Neural cell (in vitro differentiated cells): ENCODE measurements around the gene MAPT. TPM values are rescaled to one million over a fixed set of nuclear protein-coding genes. Genes with fewer than 3 reads are reported as not detected.

ENCODE experiments used
- H2AFZ ChIP-seq: fragments of 200-600, 300-800 bp; sonication (generic), shearing (Covaris generic); 2 replicates; pipeline ENCODE4 v1.6.0; 2014; ENCODE audit warnings: low read depth, mild to moderate bottlenecking, antibody characterized with exemption, low read length, moderate library complexity
- H3F3A ChIP-seq: fragments of 200-600 bp; shearing (Covaris generic); 2 replicates; pipeline ENCODE4 v1.6.1; 2016; ENCODE audit warnings: mild to moderate bottlenecking, moderate library complexity, mixed read lengths, antibody characterized with exemption, low read length; ENCODE audit not compliant: insufficient read depth, poor library complexity, severe bottlenecking
- H3K27ac ChIP-seq: fragments of 200-600, 300-800 bp; sonication (generic), shearing (Covaris generic); 2 replicates; pipeline ENCODE4 v1.5.1; 2014; ENCODE audit warnings: mild to moderate bottlenecking, low read length, moderate library complexity
- H3K27me3 ChIP-seq: fragments of 300-800, 200-600 bp; sonication (generic), shearing (Covaris generic); 2 replicates; pipeline ENCODE4 v1.6.0; 2014; ENCODE audit warnings: mild to moderate bottlenecking, low read depth, low read length, moderate library complexity; ENCODE audit not compliant: insufficient read depth
- H3K36me3 ChIP-seq: fragments of 300-800, 200-600 bp; sonication (generic), shearing (Covaris generic); 2 replicates; pipeline ENCODE4 v1.5.1; 2014; ENCODE audit warnings: mild to moderate bottlenecking, antibody characterized with exemption, low read length, moderate library complexity; ENCODE audit not compliant: insufficient read depth
- H3K4me2 ChIP-seq: fragments of 300-800, 200-600 bp; sonication (generic), shearing (Covaris generic); 2 replicates; pipeline ENCODE4 v1.6.0; 2014; ENCODE audit warnings: mild to moderate bottlenecking, low read length
- H3K4me3 ChIP-seq: fragments of 300-800, 200-600 bp; sonication (generic), shearing (Covaris generic); 2 replicates; pipeline ENCODE4 v1.5.1; 2014; ENCODE audit warnings: mild to moderate bottlenecking, low read length, moderate library complexity
- H3K79me2 ChIP-seq: fragments of 200-600 bp; shearing (Covaris generic); replicated peaks from 2 replicates; pipeline ENCODE4 v1.6.0; 2014; ENCODE audit warnings: mild to moderate bottlenecking, low read length, moderate library complexity; ENCODE audit not compliant: insufficient read depth
- H3K9ac ChIP-seq: fragments of 300-800, 200-600 bp; sonication (generic), shearing (Covaris generic); 2 replicates; pipeline ENCODE4 v1.6.1; 2016; ENCODE audit warnings: mild to moderate bottlenecking, low read length, mixed read lengths
- H3K9me2 ChIP-seq: fragments of 200-600 bp; shearing (Covaris generic); 2 replicates; pipeline ENCODE4 v1.6.1; 2016; ENCODE audit warnings: mild to moderate bottlenecking, low read length, mixed read lengths; ENCODE audit not compliant: insufficient read depth
- H3K9me3 ChIP-seq: fragments of 200-600, 300-800 bp; sonication (generic), shearing (Covaris generic); 2 replicates; pipeline ENCODE4 v1.6.1; 2016; ENCODE audit warnings: mild to moderate bottlenecking, mixed run types, low read length, moderate library complexity, mixed read lengths
- H4K20me1 ChIP-seq: fragments of 200-600 bp; shearing (Covaris generic); 2 replicates; pipeline ENCODE4 v1.6.1; 2016; ENCODE audit warnings: mild to moderate bottlenecking, mixed run types; ENCODE audit not compliant: insufficient read depth
- EP300 ChIP-seq: fragments of 450-650 bp; conservative IDR thresholded peaks from 2 replicates; pipeline ENCODE4 v1.6.1; 2014; ENCODE audit warnings: antibody characterized with exemption, mild to moderate bottlenecking, moderate library complexity; ENCODE audit not compliant: poor library complexity, severe bottlenecking
- EZH2 ChIP-seq: fragments of 200-600, 300-800 bp; shearing (Covaris generic), sonication (generic); IDR thresholded peaks from 2 replicates; pipeline ENCODE4 v1.6.1; 2014; ENCODE audit warnings: antibody characterized with exemption, low read length, borderline replicate concordance, mild to moderate bottlenecking; ENCODE audit not compliant: insufficient read depth, poor library complexity, severe bottlenecking
- MXI1 ChIP-seq: fragments of 450-650 bp; conservative IDR thresholded peaks from 2 replicates; pipeline ENCODE4 v1.6.1; 2014; ENCODE audit warnings: antibody characterized with exemption, mild to moderate bottlenecking; ENCODE audit not compliant: poor library complexity, severe bottlenecking
- POLR2AphosphoS5 ChIP-seq: IDR thresholded peaks from 2 replicates; pipeline ENCODE4 v1.6.1; 2012
- RAD21 ChIP-seq: fragments of 450-650 bp; conservative IDR thresholded peaks from 2 replicates; pipeline ENCODE4 v1.6.1; 2014; ENCODE audit warnings: antibody characterized with exemption, mild to moderate bottlenecking, moderate library complexity
- SMC3 ChIP-seq: fragments of 450-650 bp; conservative IDR thresholded peaks from 2 replicates; pipeline ENCODE4 v1.6.1; 2014; ENCODE audit warnings: antibody characterized with exemption, mild to moderate bottlenecking, moderate library complexity; ENCODE audit not compliant: poor library complexity
- TAF1 ChIP-seq: IDR thresholded peaks from 2 replicates; pipeline ENCODE4 v1.6.1; 2012; ENCODE audit warnings: low read depth
- polyA plus RNA-seq: library from polyadenylated mRNA; depleted of rRNA; stranded (reverse); fragments of >200 nt; gene quantifications from 2 replicates; pipeline ENCODE4 v1.2.3, GENCODE V29; 2014
- TF ChIP-seq, protein P1 (sequence below): fragments of 450-650 bp; IDR thresholded peaks from 2 replicates; pipeline ENCODE4 v1.5.1; 2014; ENCODE audit warnings: antibody characterized with exemption, mild to moderate bottlenecking, moderate library complexity; ENCODE audit not compliant: poor library complexity, severe bottlenecking
- TF ChIP-seq, protein P2 (sequence below): IDR thresholded peaks from 2 replicates; pipeline ENCODE4 v1.6.1; 2012; ENCODE audit warnings: borderline replicate concordance

MAPT gene
- polyA plus RNA-seq, 1 donor from 2014 or later: 94.5 TPM

DNA sequence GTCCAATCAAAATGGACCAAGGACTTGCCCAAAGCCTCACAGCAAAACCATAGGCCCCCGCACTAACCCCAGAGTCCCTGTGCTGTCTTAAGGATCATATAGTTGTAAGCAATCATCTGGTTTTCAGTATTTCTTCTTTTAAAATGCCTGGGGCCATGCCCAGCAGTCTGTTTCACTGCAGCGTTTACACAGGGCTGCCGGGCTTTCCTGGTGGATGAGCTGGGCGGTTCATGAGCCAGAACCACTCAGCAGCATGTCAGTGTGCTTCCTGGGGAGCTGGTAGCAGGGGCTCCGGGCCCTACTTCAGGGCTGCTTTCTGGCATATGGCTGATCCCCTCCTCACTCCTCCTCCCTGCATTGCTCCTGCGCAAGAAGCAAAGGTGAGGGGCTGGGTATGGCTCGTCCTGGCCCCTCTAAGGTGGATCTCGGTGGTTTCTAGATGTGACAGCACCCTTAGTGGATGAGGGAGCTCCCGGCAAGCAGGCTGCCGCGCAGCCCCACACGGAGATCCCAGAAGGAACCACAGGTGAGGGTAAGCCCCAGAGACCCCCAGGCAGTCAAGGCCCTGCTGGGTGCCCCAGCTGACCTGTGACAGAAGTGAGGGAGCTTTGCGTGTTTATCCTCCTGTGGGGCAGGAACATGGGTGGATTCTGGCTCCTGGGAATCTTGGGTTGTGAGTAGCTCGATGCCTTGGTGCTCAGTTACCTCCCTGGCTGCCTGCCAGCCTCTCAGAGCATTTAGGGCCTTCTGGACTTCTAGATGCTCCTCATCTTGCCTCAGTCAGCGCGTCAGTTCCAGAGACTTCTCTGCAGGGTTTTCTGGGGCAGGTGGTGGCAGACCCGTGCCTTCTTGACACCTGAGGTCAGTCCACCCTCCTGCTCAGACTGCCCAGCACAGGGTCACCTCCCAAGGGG, 79.8 kb downstream of the MAPT start:
- no peak for TF ChIP-seq EZH2
- TF ChIP-seq, protein P1, sequence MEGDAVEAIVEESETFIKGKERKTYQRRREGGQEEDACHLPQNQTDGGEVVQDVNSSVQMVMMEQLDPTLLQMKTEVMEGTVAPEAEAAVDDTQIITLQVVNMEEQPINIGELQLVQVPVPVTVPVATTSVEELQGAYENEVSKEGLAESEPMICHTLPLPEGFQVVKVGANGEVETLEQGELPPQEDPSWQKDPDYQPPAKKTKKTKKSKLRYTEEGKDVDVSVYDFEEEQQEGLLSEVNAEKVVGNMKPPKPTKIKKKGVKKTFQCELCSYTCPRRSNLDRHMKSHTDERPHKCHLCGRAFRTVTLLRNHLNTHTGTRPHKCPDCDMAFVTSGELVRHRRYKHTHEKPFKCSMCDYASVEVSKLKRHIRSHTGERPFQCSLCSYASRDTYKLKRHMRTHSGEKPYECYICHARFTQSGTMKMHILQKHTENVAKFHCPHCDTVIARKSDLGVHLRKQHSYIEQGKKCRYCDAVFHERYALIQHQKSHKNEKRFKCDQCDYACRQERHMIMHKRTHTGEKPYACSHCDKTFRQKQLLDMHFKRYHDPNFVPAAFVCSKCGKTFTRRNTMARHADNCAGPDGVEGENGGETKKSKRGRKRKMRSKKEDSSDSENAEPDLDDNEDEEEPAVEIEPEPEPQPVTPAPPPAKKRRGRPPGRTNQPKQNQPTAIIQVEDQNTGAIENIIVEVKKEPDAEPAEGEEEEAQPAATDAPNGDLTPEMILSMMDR: no peak
- TF ChIP-seq EP300: no peak
- TF ChIP-seq RAD21: no peak
- TF ChIP-seq SMC3: no peak
- TF ChIP-seq, protein P2, sequence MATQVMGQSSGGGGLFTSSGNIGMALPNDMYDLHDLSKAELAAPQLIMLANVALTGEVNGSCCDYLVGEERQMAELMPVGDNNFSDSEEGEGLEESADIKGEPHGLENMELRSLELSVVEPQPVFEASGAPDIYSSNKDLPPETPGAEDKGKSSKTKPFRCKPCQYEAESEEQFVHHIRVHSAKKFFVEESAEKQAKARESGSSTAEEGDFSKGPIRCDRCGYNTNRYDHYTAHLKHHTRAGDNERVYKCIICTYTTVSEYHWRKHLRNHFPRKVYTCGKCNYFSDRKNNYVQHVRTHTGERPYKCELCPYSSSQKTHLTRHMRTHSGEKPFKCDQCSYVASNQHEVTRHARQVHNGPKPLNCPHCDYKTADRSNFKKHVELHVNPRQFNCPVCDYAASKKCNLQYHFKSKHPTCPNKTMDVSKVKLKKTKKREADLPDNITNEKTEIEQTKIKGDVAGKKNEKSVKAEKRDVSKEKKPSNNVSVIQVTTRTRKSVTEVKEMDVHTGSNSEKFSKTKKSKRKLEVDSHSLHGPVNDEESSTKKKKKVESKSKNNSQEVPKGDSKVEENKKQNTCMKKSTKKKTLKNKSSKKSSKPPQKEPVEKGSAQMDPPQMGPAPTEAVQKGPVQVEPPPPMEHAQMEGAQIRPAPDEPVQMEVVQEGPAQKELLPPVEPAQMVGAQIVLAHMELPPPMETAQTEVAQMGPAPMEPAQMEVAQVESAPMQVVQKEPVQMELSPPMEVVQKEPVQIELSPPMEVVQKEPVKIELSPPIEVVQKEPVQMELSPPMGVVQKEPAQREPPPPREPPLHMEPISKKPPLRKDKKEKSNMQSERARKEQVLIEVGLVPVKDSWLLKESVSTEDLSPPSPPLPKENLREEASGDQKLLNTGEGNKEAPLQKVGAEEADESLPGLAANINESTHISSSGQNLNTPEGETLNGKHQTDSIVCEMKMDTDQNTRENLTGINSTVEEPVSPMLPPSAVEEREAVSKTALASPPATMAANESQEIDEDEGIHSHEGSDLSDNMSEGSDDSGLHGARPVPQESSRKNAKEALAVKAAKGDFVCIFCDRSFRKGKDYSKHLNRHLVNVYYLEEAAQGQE: no peak
- TF ChIP-seq POLR2AphosphoS5: no peak
- no peak for TF ChIP-seq MXI1
- no peak for TF ChIP-seq TAF1
- no peaks in the 10 kb centered on the region for H3K9me3 ChIP-seq
- H3K4me3 ChIP-seq: no peak overlapping the region
- no peak overlapping the region for H3K27ac ChIP-seq
- no peak overlapping the region for H2AFZ ChIP-seq
- peaks cover 9% of the 10 kb centered on the region for H3K36me3 ChIP-seq
- H4K20me1 ChIP-seq: no peaks in the 10 kb centered on the region
- no peaks in the 10 kb centered on the region for H3K27me3 ChIP-seq
- no peak overlapping the region for H3K9ac ChIP-seq
- H3K4me2 ChIP-seq: no peak overlapping the region
- H3F3A ChIP-seq: no peaks in the 10 kb centered on the region
- H3K79me2 ChIP-seq: no peaks in the 10 kb centered on the region
- H3K9me2 ChIP-seq: no peaks in the 10 kb centered on the region

DNA sequence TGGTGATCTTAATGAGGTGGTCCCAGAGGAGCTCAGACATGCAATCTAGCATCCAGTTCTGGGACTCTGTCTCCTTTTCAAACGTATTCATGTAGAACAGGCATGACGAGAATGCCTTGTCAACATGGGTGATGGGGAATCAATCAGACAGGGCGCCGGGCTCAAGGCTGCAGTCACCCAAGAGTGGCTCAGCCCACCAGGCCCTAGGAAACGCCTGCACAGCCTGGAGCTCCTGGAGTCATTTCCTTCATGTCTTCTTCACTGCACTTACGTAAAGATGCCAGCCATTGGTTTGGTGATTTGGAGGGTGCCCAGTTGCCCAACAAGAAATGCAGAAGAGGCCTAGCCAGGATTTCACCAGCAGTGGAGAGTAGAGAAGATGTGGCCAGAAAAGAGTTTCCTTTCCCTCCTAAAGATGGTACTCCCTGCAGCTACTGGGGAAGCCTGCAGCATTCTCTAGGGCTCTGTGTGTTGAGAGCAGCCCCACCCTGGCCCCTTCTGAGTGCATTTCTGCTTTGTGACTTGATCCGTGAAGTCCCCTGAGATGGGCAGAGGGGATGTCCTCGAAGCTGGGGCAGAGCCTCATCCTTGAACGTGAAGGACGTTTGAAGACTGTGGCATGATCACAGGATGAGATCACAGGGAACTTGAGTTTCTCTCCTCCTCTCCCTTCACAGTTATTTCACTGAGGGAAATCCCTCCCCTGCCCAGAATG, 80.7 kb downstream of the MAPT start:
- H3K36me3 ChIP-seq: peaks cover 9% of the 10 kb centered on the region
- no peaks in the 10 kb centered on the region for H4K20me1 ChIP-seq
- TF ChIP-seq POLR2AphosphoS5 (no peak), RAD21 (no peak), TAF1 (no peak), SMC3 (no peak), EP300 (no peak), EZH2 (no peak), MXI1 (no peak)
- TF ChIP-seq, protein P1: no peak
- TF ChIP-seq, protein P2: no peak
- H3F3A ChIP-seq: no peaks in the 10 kb centered on the region
- no peaks in the 10 kb centered on the region for H3K9me2 ChIP-seq
- no peak overlapping the region for H3K4me3 ChIP-seq
- no peaks in the 10 kb centered on the region for H3K79me2 ChIP-seq
- H3K4me2 ChIP-seq: no peak overlapping the region
- no peaks in the 10 kb centered on the region for H3K27me3 ChIP-seq
- H3K9ac ChIP-seq: no peak overlapping the region
- H3K9me3 ChIP-seq: no peaks in the 10 kb centered on the region
- no peak overlapping the region for H3K27ac ChIP-seq
- no peak overlapping the region for H2AFZ ChIP-seq
